Activated CD4-positive, alpha-beta memory T cell treated with anti-CD3 and anti-CD28 coated beads, Interleukin-2, amount 10 ng/mL, durations not matched to agents 7 days and 5 days (primary cell): Measurements from ENCODE around the gene MCC. TPM values are rescaled to one million over a fixed set of nuclear protein-coding genes. Genes with fewer than 3 reads are reported as not detected.

Experiments
- CTCF ChIA-PET: fragments of 350-600 bp; sonication (Branson Sonifier 250); formaldehyde crosslinking; loops from one replicate; lab custom pipeline; 2021; ENCODE audit warnings: antibody characterized with exemption, inconsistent platforms; lab: Charles Lee
- POLR2A ChIA-PET: fragments of 350-600 bp; sonication (Branson Sonifier 250); formaldehyde crosslinking; loops from one replicate; lab custom pipeline; 2021; ENCODE audit warnings: antibody characterized with exemption; lab: Charles Lee
- DNase-seq: peaks from one replicate; pipeline ENCODE4 v3.0.0-alpha.2; 2020
- H3K27ac Mint-ChIP-seq: one replicate; pipeline ENCODE4 v1.8.0; 2021; ENCODE audit warnings: mild to moderate bottlenecking, mixed read lengths
- H3K27me3 Mint-ChIP-seq: one replicate; pipeline ENCODE4 v1.8.0; 2021; ENCODE audit warnings: mixed read lengths
- H3K36me3 Mint-ChIP-seq: one replicate; pipeline ENCODE4 v1.8.0; 2021; ENCODE audit warnings: low read depth, mixed read lengths
- H3K4me1 Mint-ChIP-seq: one replicate; pipeline ENCODE4 v1.8.0; 2021; ENCODE audit warnings: mixed read lengths
- H3K4me3 Mint-ChIP-seq: one replicate; pipeline ENCODE4 v1.8.0; 2021; ENCODE audit warnings: mild to moderate bottlenecking, mixed read lengths
- H3K9me3 Mint-ChIP-seq: one replicate; pipeline ENCODE4 v1.8.0; 2021; ENCODE audit warnings: mixed read lengths
- total RNA-seq, 2 experiments: library from RNA; stranded (reverse); gene quantifications; one replicate each; pipeline ENCODE4 v1.2.3, GENCODE V29; 2021

Gene MCC
- total RNA-seq, 2 experiments from 2014 or later, result 8.6 to 10.4 TPM

DNA sequence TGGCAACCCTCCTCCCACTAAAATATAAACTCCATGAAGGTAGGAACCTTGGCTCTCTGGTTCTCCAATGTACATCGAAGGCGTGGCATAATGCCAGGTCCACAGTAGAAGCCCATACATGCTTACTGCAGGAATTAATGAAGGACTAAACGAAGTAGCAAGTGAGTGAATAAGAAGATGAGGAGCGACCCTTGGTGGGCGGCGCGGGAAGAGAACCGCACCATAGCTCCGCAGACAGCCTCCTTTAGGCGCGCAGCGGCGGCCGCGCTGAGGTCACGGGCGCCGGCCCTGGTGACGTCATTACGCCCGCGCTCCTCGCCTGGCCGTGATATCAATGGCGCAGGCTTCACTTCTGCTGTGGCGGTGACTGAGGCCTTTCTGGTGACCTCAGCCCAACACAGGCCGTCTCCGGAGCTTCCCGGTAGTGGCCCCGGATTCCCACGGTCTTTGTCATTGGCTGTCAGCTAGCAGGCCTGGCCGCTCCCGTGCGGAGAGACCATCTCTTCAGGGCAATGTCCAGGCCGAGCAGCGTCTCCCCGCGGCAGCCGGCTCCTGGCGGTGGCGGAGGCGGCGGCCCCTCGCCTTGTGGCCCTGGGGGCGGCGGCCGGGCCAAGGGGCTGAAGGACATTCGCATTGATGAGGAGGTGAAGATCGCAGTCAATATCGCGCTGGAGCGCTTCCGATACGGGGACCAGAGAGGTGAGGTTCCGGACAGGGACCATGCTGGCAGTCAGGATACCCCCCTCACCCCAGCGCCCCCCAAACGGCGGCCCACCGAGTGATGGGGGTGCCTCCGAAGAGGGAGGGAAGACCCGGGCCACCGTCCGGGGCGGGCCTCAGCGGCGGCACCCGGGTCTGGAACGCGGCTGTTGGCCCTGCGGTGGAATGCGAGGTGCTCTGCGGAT, 25.4 kb upstream of the MCC start, which contains the start of gene YTHDC2:
Gene YTHDC2, plus strand, starts transcription at position 311 of the 905 bp plus-strand sequence. Its CDS starts 202 bp downstream, at position 513.
- CTCF ChIA-PET, result interaction anchor here (0.9 to 7.3 kb wide), 12 partner anchors 8 to 518 kb away, joined by 3 to 118 read pairs (median 4); no protein-coding TSS in a partner anchor
- Mint-ChIP-seq H3K4me3 (peak within 1 kb of the TSS; percentile 86), H3K9me3 (no peaks in the 10 kb centered on the region), H3K27ac (peak within 1 kb of the TSS; percentile 76), H3K36me3 (peaks cover 13% of the 10 kb centered on the region), H3K27me3 (peaks cover 12% of the 10 kb centered on the region), H3K4me1 (peaks cover 25% of the 10 kb centered on the region)
- DNase-seq, result peak; percentile 90
- POLR2A ChIA-PET, result interaction anchor here (0.7 to 2.3 kb wide), 17 partner anchors 8 to 636 kb away, joined by 3 to 12 read pairs (median 4); partner anchors contain the start of gene MCC

GRCh38 chr5:113512341-113512740, 24.1 kb upstream of the MCC start:
- no peak for DNase-seq
- Mint-ChIP-seq H3K36me3 (peaks cover 8% of the 10 kb centered on the region), H3K4me3 (no peak overlapping the region), H3K27me3 (peaks cover 18% of the 10 kb centered on the region), H3K4me1 (peaks cover 33% of the 10 kb centered on the region), H3K27ac (no peak overlapping the region), H3K9me3 (no peaks in the 10 kb centered on the region)
- ChIA-PET POLR2A (interaction anchor here (2.2 kb wide), 1 partner anchor 13 kb away, joined by 12 read pairs; no protein-coding TSS in a partner anchor), CTCF (interaction anchor here (0.9 to 7.3 kb wide), 6 partner anchors 90 to 517 kb away, joined by 3 to 118 read pairs (median 16); no protein-coding TSS in a partner anchor)

DNA sequence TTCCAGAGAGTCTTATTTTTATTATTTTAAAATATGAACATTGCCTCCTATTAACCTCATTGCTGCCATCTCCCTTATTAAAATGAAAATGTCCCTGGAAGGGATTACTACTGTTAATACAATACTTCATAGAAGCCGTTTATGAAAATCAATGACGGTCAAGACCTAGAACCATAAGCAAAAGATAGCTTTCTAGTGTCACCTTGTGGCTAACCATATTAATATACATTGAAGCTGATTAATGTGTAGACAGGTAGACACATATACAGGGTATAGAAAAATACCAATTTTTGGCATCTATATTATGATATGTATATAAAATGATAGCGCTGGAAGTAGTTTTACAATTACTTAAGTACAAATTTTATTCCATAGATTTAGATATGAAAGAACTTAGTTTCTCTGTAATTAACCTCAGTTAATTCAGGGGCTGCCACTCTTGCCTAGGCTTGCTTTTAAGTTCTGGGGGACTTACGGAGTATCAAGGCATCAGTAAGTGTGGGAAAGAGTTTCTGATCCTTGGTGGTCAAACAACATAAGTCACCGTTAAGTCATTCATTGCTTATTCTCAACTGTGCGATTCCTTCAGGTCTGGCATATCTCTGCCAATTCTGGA, 22.7 kb upstream of the MCC start:
- Mint-ChIP-seq H3K9me3 (no peaks in the 10 kb centered on the region), H3K4me3 (no peak overlapping the region), H3K27me3 (peaks cover 19% of the 10 kb centered on the region), H3K4me1 (peaks cover 30% of the 10 kb centered on the region), H3K36me3 (no peaks in the 10 kb centered on the region), H3K27ac (no peak overlapping the region)
- CTCF ChIA-PET, result interaction anchor here (1.0 to 7.3 kb wide), 13 partner anchors 22 to 515 kb away, joined by 3 to 118 read pairs (median 5); partner anchors contain the start of gene MCC
- POLR2A ChIA-PET, result interaction anchor here (1.0 to 1.8 kb wide), 4 partner anchors 131 to 515 kb away, joined by 3 to 8 read pairs (median 4); no protein-coding TSS in a partner anchor
- DNase-seq, result no peak

DNA sequence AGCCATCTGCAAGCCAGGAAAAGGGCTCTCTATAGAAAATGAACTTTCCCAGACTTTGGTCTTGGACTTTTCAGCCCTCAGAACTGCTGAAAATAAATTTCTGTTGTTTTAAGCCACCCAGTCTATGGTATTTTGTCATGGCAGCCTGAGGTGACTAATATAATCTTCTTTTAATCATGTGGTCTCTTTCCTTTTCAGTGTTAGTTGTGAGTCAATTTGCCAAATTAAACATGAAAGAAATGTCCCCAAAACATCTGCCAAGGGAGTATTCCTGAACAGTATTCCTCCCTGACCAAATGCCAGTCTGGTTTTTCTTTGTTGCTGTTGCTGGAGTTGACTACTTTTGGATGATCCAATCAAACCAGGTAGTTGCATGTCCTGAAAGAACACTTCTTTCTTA, 20.5 kb upstream of the MCC start:
- Mint-ChIP-seq H3K9me3 (no peaks in the 10 kb centered on the region), H3K4me3 (no peak overlapping the region)

DNA sequence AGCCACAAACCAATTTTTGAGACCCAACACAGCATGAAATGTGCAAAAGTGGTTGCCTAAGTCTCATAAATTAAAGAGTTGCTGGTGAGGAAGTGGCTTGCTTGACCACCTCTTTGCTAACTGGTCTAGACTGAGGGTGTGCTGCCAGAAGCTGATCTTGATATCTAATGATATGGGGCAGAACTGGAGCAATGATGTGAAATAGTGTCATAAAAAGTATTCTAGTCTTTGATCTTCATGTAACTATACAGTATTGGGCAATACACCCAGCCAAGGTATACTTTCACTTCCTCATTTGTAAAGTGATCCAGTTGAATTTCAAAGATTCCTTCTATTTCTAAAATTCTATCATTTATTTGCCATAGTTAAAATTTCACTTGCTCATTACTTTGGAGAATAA, 19.3 kb upstream of the MCC start:
- Mint-ChIP-seq H3K27ac (no peak overlapping the region), H3K27me3 (peaks cover 21% of the 10 kb centered on the region), H3K36me3 (no peaks in the 10 kb centered on the region), H3K4me1 (peaks cover 18% of the 10 kb centered on the region), H3K9me3 (no peaks in the 10 kb centered on the region), H3K4me3 (no peak overlapping the region)
- ChIA-PET CTCF (interaction anchor here (7.3 kb wide), 1 partner anchor 173 kb away, joined by 118 read pairs; no protein-coding TSS in a partner anchor), POLR2A (no interaction called here)
- peak; percentile 24 for DNase-seq

More for the DNA sequence above, 20.5 kb upstream of the MCC start:
- no peaks in the 10 kb centered on the region for H3K36me3 Mint-ChIP-seq
- peaks cover 22% of the 10 kb centered on the region for H3K4me1 Mint-ChIP-seq
- DNase-seq, result no peak
- ChIA-PET POLR2A (no interaction called here), CTCF (interaction anchor here (7.3 kb wide), 1 partner anchor 174 kb away, joined by 118 read pairs; no protein-coding TSS in a partner anchor)
- no peak overlapping the region for H3K27ac Mint-ChIP-seq
- H3K27me3 Mint-ChIP-seq, result peaks cover 21% of the 10 kb centered on the region

- H3K36me3 Mint-ChIP-seq, result no peaks in the 10 kb centered on the region
- DNase-seq, result no peak
- no peak overlapping the region for H3K27ac Mint-ChIP-seq
- H3K9me3 Mint-ChIP-seq, result no peaks in the 10 kb centered on the region
- no peak overlapping the region for H3K4me3 Mint-ChIP-seq
- ChIA-PET CTCF (no interaction called here), POLR2A (no interaction called here)
- peaks cover 29% of the 10 kb centered on the region for H3K27me3 Mint-ChIP-seq
- peaks cover 18% of the 10 kb centered on the region for H3K4me1 Mint-ChIP-seq
Observed at GRCh38 chr5:113505181-113505580, 16.9 kb upstream of the MCC start.

DNA sequence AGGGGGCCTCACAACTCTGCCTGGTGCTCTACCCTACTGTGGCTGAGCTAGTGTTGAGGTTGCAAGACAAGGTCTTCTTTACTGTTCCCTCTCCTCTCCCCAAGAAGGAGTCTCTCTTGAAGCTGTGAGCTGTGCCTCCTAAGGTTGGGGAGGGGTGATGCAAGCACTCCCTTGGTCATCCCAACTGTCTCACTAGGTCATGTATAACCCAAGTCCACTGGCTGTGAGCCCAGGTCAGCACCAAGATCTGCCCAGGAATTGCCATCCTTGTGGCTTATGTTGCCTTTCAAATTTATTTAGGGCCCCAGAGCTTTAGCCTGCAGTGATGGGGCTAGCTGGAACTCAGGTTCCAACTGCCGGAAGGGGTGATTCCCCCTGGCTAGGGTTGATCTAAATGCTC, 14.9 kb upstream of the MCC start:
- ChIA-PET CTCF (no interaction called here), POLR2A (no interaction called here)
- no peak for DNase-seq
- Mint-ChIP-seq H3K4me1 (peaks cover 17% of the 10 kb centered on the region), H3K4me3 (no peak overlapping the region), H3K27ac (no peak overlapping the region), H3K36me3 (no peaks in the 10 kb centered on the region), H3K27me3 (peaks cover 33% of the 10 kb centered on the region), H3K9me3 (peaks cover 2% of the 10 kb centered on the region)

GRCh38 chr5:113502073-113502472, 13.8 kb upstream of the MCC start:
- no peak for DNase-seq
- Mint-ChIP-seq H3K9me3 (peaks cover 2% of the 10 kb centered on the region), H3K4me1 (peaks cover 7% of the 10 kb centered on the region), H3K4me3 (no peak overlapping the region), H3K27ac (no peak overlapping the region), H3K36me3 (no peaks in the 10 kb centered on the region), H3K27me3 (peaks cover 39% of the 10 kb centered on the region)
- ChIA-PET POLR2A (no interaction called here), CTCF (no interaction called here)

DNA sequence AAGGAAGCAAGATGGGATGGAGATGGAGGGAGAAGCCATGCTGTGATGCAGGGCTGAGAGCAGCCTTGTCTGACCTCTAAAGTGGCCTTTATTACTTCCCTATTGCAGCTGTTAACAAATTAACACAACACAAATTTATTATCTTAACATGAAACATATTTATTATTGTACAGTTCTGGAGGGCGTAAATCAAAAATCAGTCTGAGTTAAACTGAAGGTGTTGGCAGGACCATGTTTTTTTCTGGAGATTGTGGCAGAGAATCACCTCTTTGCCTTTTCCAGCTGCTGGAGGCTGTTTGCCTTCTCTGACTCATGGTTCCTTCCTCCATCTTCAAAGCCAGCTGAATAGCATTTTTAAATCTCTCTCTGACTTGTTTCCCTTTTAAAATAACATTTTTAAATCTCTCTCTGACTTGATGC, 7.2 kb upstream of the MCC start:
- Mint-ChIP-seq H3K9me3 (peaks cover 14% of the 10 kb centered on the region), H3K4me1 (no peaks in the 10 kb centered on the region), H3K27me3 (peaks cover 59% of the 10 kb centered on the region), H3K36me3 (peaks cover 6% of the 10 kb centered on the region), H3K4me3 (no peak overlapping the region), H3K27ac (no peak overlapping the region)
- DNase-seq, result no peak
- POLR2A ChIA-PET, result interaction anchor here (1.5 kb wide), 1 partner anchor 8 kb away, joined by 3 read pairs; no protein-coding TSS in a partner anchor
- CTCF ChIA-PET, result no interaction called here

DNA sequence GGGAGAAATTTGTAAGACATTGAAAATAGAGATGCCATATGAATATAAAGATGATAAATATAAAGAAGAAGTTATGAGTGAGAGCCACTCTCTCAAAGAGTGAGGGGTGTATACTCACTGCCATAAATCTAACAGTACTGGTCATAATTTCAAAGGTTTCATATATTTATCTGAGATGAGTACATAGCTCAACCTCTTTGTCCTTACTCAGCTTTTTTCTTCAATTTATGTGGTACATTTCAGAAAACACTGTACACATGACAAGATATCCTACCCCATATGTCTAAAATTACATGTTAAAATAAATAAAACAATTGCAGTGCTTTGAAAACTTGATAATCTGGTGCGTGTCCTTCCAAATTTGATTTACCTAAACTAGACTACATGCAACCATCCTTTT, 5.2 kb upstream of the MCC start:
- Mint-ChIP-seq H3K36me3 (peaks cover 14% of the 10 kb centered on the region), H3K27ac (no peak overlapping the region), H3K9me3 (peaks cover 18% of the 10 kb centered on the region), H3K27me3 (peaks cover 62% of the 10 kb centered on the region), H3K4me3 (no peak overlapping the region), H3K4me1 (peaks cover 13% of the 10 kb centered on the region)
- ChIA-PET POLR2A (no interaction called here), CTCF (no interaction called here)
- DNase-seq, result no peak

GRCh38 chr5:113491022-113491421, 2.8 kb upstream of the MCC start:
- ChIA-PET CTCF (interaction anchor here (1.0 kb wide), 1 partner anchor 23 kb away, joined by 3 read pairs; the partner anchor contains the start of gene YTHDC2), POLR2A (interaction anchor here (1.1 kb wide), 1 partner anchor 23 kb away, joined by 3 read pairs; the partner anchor contains the start of gene YTHDC2)
- no peak for DNase-seq
- H3K36me3 Mint-ChIP-seq, result peaks cover 14% of the 10 kb centered on the region
- peaks cover 26% of the 10 kb centered on the region for H3K4me1 Mint-ChIP-seq
- H3K4me3 Mint-ChIP-seq, result no peak overlapping the region
- H3K27ac Mint-ChIP-seq, result no peak overlapping the region
- H3K9me3 Mint-ChIP-seq, result peaks cover 18% of the 10 kb centered on the region
- peaks cover 62% of the 10 kb centered on the region for H3K27me3 Mint-ChIP-seq

DNA sequence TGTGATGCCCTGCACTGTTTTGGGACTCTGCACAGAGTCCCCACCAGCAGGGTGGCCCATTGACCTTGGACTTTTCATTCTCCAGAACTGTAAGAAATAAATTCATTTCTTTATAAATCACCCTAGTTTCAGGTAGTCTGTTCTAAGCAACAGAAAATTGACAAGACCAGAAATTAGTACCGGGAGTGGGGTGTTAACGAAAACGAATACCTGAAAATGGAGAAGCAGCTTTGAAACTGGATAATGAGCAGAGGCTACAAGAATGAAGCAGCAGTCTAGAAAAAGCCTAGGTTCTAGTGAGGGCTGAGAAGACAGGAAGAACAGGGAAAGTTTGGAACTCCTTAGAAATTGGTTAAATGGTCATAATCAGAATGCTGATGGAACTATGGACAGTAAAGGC, 2.1 kb upstream of the MCC start:
- CTCF ChIA-PET, result interaction anchor here (1.0 to 2.0 kb wide), 2 partner anchors 23 to 153 kb away, joined by 3 to 5 read pairs; partner anchors contain the start of gene YTHDC2
- POLR2A ChIA-PET, result interaction anchor here (1.1 kb wide), 1 partner anchor 23 kb away, joined by 3 read pairs; the partner anchor contains the start of gene YTHDC2
- no peak overlapping the region for H3K27ac Mint-ChIP-seq
- H3K4me3 Mint-ChIP-seq, result no peak overlapping the region
- H3K9me3 Mint-ChIP-seq, result peaks cover 18% of the 10 kb centered on the region
- DNase-seq, result no peak
- peaks cover 14% of the 10 kb centered on the region for H3K36me3 Mint-ChIP-seq
- H3K4me1 Mint-ChIP-seq, result peaks cover 26% of the 10 kb centered on the region
- peaks cover 67% of the 10 kb centered on the region for H3K27me3 Mint-ChIP-seq
